D341Med (cell line): Measurements from ENCODE around the gene SLC25A38.

Experiments used
- DNase-seq: peaks from one replicate; pipeline ENCODE4 v3.0.0; 2012; ENCODE audit warnings: low spot score

Gene SLC25A38

DNA sequence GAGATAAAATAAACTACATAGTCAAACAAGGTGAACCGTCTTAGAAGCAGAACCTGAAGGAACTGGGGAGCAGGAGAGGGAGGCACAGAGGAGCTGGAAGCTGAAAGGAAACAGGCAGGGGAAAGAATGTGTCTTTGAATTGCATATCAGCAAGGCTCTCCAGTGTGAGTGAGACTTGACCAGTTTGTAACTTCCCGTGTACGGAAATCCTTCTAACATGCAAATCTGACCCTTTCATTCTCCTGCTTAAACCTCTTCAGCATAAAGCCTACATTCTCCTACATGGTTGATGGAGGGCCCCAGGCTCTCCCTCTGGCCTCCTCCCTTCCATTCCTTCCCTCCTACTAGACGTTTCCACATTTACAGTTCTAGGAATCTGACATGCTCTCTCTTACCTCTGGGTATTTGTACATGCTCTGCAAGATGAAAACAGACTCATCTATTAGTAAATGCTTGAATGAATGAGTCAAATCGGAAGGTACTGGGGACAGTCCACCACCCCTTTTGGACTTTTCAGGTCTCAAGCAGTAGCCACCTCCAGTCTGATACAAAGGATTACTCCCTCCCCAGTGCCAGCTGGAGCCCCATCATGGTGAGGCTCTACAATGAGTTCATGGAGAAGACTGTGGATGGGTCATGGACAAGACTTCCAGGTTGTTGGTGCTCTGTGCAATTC is 6.1 kb upstream of the SLC25A38 start:
- no peak for DNase-seq

DNA sequence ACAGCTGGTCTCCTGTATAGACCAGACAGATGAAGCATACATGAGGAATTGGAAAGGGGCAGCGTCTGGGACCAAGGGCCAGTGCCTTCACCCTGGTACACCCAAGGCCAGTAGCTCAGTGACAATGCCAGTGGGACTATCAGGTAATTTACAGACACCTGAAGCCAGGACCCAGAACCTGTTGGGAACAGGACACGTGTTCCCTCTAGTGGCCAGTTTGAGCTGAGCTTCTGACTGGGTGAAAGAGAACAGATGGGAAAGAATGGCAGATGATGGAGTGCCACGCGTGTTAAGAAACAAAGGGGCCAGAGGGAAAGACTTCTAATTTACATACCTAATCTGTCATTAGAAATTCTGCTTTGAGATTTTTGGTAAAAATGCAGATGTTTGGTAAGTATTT is 5.1 kb upstream of the SLC25A38 start:
- peak; percentile 66 for DNase-seq

DNA sequence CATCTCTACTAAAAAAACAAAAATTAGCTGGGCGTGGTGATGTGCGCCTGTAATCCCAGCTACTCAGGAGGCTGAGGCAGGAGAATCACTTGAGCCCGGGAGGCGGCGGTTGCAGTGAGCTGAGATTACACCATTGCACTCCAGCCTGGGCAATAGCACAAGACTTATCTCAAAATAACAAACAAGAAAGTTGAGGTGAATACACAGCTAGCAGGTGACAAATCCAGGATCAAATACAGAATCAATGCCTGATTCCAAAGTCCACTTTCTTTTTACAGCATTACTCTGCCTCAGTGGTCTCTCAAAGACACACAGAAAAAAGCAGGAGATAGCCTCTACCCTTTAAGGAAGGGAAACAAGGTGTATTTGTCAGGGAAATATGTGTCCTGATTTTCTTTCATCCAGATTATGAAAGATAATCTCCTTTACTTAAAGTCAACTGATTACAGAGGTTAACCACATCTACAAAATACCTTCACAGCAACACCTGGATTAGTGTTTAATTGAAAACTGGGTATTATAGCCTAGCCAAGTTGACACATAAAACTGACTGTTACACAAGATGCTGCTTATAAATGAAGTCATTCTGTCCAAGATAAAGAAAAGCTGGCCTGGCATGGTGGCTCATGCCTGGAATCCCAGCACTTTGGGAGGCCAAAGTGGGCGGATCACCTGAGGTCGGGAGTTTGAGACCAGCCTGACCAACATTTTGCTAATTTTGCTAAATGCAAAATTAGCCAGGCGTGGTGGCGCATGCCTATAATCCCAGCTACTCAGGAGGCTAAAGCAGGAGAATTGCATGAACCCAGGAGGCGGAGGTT is 4.0 kb upstream of the SLC25A38 start:
- DNase-seq = no peak

DNA sequence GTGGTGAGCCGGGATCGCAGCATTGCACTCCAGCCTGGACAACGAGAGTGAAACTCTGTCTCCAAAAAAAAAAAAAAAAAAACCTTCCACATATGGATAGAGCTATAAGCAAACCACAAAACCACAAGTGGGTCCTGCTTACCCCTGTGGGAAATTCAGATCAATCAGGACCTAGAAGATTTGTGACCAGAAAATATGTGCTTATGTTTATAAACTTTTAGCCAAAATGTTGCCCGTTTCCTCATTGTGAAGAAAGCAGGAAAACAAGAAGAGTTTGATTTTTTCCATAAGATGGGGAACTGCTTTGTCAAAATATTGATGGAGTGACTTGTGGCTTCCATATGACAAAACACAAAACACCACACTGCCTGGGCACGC is 3.4 kb upstream of the SLC25A38 start:
- no peak for DNase-seq

DNA sequence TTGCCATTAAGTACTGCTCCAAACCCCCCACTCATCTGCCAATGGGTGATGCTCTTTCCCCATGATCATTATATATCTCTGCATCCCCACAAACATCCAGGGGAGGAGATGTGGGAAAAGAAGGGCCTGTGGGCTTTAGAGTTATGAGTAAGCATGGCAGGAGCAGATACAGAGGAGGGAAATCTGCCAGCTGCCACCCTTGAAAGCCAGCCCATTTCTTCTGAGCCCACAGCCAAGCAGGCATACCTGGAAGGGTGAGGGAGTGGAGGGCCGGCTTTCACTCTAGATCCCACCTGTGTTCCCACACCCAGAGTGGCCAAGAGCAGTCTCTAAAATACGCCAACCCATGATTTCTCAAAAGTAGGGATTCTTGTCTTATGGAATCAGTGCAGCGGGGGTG is 1.7 kb upstream of the SLC25A38 start:
- no peak for DNase-seq

DNA sequence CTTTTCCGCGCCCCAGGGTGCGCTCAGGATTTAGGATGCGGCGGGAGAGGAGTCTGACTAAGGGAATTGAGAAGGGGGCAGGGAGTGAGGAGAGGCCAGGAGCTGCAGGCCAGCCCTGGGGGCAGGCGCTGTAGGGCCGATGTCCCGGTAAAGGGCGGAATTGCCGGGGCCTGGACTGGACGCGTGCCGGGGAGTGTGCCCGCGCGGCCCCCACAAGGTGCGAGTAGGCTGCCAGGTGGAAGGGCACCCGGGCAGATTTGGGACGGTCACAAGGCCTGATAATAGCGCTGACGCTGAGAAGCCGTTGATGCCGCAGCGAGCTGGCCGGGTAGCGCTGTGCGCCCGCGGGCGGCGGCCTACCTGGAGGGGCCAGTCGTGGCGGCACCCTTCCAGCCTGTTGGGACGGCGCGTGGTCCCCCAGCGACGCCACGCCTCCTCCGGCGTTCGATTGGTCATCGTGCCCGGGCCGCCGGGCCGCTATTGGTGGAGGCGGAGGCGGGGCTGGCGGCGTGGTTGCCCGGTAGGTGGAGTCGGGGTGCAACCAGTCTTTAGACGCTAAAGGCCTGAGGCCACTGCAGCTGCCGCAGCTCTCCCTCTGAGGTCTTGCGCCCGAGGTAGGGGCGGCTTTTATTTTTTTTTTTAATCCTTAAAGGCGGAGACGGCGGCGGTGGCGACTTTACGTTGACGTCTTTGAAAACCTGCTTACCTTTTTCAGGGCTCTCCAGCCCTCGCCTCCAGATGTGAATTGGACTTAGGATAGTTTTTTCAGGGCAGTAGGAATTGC is 903 bp downstream of the SLC25A38 start:
- peak; percentile 99 for DNase-seq

DNA sequence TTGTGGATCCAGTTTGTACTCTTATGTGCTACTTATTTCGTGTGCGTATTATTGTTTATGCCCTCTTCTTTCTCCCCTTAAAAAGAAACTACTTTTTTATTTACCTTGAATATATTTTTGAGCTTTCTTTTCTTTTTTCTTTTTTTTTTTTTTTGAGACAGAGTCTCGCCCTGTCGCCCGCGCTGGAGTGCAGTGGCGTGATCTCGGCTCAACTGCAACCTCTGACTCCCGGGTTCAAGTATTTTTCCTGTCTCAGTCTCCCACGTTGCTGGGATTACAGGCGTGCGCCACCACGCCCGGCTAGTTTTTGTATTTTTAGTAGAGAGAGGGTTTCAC is 1.5 kb downstream of the SLC25A38 start:
- no peak for DNase-seq

DNA sequence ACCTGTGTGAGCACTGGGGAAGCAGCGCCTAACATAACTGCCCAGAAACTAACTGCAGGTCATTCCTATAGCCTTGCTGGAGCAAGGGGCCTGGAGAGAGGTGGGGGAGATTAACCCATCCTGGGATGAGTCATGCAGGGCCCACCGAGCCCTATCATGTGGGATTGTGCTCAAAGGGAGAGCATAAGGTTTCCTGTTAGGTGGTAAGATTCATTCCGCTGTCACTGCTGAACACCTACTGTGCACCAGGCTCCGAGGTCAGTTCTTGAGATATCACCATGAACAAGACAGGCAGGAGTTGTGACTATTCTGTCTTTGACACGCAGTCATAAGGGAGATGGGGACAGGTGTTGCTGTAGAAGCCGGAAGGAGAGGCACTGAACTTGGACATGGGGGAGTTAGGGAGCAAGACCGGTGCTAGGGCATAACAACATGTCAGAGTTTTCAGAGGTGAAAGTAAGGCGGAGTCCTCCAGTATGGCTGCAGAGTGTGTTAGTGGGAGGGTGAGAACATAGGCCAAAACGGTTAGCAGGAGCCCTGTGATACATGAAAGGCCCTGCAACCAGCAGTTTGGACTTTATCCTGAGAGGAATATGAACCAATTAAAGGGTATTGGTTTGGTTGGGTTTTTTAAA is 2.4 kb downstream of the SLC25A38 start:
- no peak for DNase-seq

DNA sequence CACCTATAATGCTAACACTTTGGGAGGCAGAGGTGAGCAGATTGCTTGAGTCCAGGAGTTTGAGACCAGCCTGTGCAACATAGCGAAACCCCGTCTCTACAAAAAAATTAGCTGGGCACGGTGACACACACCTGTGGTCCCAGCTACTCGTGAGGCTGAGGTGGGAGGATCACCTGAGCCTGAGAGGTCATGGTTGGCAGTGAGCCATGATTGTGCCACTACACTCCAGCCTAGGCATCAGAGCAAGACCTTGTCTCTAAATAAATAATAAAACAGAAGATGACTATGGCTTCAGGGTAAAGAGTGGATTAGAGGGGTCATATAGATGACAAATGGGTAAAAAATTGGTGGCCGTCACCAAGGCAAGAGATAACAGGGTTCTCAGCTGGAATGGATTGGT is 3.1 kb downstream of the SLC25A38 start:
- DNase-seq = no peak

DNA sequence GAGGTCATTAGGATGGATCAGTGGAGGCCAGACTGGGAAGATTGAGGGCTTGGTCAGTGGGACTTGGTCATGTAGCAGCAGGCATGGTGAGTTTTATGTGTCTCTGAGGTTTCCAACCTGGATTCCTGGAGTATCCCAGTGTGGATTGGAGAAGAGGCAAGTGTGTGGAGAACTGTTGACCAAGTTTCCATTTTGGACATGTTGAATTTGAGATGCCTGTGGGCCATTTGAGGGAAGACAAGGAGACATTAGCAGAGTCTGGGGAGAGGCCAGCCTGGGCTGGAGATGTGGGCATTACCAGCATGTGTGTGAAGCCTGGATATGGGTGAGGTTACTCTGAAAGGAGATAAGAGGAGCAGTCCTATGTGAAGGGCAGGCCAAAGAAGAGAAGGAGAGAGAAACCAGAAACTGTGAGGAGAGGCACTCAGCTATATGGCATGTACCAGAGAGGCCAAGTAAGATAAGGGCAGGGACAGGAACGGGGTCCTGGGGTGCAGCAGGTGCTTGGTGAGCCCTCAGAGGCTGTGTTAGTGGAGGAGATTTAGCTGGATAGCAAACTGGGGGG is 4.3 kb downstream of the SLC25A38 start:
- no peak for DNase-seq

DNA sequence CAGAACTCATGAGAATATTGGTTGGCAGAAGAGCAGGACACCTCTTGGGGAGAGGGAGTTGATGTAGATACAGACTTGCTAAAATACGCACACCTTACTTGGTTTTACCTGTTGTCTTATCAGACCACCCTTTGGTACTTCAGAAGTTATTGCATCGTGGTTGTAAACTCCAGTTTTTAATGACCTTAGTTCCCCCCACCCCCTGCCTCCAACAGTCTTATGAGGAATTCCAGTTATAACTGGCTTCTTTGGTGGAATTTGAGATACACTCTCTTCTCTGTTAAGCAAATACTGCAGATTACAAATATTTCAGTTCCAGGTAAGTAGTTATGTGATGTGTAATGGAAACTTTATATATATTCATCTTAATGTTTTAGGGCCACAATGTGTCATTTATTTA is 5.0 kb downstream of the SLC25A38 start:
- no peak for DNase-seq

DNA sequence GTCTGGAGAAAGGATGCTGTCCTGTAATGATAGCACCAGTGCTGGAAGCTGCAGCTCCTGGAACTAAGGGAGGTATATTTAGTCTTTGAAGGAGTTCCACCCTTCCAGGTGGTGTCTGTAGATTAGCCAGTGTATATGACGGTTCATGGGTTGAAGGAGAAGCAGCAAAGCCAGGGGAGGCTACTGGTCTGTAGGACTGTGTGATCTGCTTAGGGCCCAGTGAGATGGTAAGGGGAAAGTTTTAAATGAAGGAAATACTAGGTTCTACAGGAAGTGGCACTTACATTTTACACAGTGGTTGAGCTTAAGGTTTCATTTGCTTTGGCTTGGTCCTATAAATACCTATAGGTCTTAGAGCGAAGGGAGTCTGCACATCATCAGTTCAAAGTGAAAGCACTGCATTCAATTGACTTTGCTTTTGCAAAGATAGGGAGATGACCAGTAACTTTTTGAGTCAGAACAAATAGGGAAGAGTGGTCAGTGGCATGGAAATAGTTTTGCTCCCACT is 5.6 kb downstream of the SLC25A38 start:
- no peak for DNase-seq

DNA sequence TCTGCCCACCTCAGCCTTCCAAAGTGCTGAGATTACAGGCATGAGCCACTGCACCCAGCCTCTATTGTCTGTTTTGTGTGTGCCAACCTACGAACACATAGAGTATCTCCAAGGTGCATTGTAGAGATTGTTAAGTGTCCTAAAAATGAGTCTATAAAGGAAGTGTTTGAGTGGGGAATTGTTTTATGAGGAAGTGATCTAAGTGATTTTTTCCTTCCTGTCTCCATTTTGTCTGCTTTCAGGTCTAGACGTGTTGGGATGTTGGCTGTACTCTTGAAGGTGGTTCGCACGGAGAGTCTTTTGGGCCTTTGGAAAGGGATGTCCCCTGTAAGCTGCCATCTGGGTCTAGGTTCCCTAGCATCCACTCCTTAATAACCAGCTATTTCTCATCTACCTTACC is 7.0 kb downstream of the SLC25A38 start:
- no peak for DNase-seq

DNA sequence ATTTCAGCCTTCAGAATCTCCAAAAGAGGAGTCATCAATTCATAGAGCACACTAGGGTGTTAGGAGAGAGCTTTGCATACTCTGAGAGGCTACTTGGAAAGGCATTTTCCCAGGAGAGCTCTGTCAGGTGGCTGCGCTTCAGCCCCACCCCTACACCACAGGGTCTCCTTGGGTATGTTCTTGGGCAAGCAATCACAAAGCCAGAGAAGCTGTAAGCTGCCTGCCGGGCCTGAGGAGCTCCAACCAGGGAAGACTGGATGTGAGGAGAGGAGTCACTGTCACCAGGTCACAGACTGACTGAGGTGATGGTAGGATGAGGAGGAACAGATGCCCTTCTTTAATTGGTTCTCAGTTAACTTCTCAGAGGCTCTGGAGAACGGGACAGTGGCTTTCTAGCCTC is 13.5 kb downstream of the SLC25A38 start:
- no peak for DNase-seq

DNA sequence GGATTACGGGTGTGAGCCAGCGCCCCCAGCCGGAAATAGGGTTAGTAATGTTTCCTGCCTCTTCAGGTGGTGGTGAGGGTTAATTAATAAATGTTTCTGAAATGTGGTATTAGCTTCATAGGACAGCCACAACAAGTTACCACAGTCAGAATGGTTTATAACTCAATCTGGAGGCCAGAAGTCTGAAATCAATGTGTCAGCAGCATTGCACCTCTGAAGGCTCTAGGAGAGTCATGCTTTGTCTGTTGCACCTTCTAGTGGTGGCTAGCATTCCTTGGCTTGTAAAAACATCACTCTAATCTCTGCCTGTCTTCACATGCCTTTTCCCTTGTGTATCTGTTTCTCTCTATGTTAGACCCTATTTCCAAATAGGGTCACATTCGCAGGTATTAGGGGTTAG is 15.5 kb downstream of the SLC25A38 start:
- no peak for DNase-seq

DNA sequence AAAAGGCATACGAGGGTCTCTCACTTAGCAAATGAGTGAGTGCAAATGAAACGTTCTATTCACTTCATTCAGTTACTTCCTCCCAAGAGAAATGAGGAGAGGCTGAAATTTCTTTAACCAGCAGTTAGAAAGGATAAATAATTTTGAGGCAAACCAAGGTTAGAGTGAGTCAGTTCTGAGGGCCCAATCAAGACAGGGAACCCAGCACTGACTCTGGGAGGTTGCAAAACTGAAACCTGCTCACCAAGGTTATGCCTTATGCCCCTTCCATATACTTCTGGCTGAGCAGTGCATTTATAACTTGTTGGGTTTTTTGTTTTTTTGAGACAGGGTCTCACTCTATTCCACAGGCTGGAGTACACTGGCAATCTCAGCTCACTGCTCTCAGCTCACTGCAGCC is 18.8 kb downstream of the SLC25A38 start:
- no peak for DNase-seq

DNA sequence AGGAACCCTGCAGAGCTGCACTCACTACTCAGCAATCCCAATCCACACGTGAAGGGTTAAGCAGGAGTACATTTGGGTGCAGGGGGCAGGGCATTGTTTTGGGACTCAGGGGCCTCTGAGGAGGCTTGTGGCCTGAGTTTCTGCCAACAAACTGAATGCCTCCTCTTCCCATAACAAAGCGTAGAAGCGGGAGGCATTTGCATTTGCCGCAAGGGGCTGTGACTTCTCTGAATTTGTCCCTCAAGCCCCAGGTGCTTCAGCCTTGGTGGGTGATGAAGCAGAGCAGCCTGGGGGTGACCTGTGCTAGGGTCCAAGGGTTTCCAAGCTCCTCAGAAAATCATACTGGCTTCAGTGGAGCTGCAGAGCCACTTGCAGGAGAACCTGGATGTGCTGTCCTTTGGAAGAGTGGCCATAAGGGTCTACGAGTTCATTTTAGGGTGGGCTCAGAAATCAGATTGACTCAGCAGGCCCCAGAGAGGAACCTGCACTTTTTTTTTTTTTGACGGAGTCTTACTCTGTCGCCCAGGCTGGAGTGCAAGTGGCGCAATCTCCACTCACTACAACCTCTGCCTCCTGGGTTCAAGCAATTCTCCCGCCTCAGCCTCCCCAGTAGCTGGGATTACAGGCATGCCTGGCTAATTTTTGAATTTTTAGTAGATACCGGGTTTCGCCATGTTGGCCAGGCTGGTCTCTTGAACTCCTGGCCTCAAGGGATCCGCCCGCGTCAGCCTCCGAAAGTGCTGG is 21.9 kb downstream of the SLC25A38 start:
- no peak for DNase-seq

DNA sequence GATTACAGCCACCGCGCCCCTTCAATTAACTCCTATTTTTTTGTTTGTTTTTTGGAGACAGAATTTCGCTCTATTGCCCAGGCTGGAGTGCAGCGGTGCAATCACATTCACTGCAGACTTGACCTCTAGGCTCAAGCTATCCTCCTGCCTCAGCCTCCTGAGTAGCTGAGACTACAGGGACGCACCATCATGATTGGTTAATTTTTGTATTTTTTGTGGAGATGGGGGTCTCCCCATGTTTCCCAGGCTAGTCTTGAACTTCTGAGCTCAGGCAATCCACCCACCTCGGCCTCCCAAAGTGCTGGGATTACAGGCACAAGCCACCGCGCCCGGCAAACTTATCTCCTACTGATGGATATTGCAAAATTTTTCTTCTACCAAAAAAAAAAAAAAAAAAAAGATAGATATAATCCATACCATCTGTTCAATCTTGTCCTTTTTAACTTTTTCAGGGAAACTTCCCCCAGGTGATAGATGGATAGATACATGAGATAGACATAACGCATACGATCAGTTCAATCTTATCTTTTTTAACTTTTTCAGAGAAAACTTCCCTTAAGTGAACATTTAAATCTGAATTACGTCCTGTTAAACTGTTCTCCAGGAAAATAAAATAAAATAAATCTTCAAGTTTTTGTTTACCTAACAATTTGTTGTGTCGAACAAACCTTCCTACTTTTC is 22.7 kb downstream of the SLC25A38 start:
- DNase-seq = no peak

DNA sequence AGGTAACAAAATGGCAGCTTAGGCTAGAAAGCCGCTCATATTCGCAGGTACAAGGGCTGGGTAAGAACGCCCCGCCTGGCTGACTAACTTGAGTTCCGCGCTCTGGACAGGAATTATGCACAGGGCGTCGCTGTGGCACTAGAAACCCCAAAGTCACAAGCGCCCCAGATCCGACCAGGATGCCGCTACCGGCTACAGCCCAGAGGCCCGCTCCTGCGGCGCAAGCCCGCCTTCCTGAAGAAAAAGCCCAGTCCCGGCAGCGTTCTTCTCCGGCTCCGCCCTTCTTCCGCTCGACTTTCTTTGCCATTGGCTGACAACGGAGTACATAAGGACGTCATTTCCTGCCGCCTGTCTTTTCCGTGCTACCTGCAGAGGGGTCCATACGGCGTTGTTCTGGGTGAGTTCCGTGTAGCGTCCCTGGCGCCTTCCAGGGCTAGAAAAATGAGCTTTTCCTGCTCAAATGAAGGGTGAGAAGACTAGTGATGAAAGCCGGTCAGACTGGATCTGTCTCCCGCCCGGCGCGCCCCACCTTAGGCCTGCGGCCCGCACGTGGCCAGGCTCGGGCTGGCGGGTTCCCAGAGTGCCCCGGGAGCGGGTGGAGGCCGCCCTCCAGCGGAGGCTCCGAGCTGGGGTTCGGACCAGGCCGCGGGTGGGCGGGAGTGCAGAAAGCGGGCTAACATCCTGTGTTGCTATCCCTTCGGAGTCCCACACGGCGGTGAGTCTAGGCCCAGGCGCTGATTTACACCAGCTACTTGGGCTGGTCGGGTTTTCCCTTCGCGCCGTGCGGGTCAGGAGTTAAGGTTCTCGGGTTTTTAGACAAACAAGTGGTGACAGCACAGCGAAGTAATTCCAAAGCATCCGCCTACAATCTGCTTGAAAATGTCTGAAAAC is 23.4 kb downstream of the SLC25A38 start, which contains the start of gene RPSA:
Gene RPSA, plus strand, starts transcription at position 353 of the 891 bp plus-strand sequence. CDS start 934 bp downstream, outside the sequence.
- DNase-seq = peak; percentile 93

DNA sequence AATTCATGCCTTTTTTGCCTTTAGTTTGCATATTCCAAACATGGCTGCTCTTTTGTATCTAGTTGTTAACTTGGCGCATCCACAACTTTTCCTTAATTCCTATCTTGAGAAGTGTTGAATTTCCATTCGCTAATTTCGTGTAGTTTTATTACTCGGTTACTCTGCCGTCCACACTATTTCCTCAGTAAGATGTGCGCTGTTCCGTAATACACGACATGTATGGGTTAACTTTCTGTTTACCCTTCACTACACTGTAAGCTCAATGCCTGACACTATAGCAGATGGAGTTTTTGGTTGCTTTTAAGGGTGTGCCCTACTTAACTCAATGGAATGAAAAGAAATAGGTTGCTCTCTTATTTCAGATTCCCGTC is 24.1 kb downstream of the SLC25A38 start:
- no peak for DNase-seq
